Prostate gland (tissue), 2 donors: ENCODE results near the gene JAKMIP2. TPM values are rescaled to one million over a fixed set of nuclear protein-coding genes. Genes with fewer than 3 reads are reported as not detected.

Experiments used
- DNase-seq: peaks from one replicate; pipeline ENCODE4 v3.0.0-alpha.2; 2019; ENCODE audit warnings: low spot score
- H3K27ac ChIP-seq, 2 donors: fragments of 200-600 bp; sonication (generic); 2 replicates each; pipeline ENCODE4 v1.5.1; 2017 to 2019
- H3K27me3 ChIP-seq: fragments of 200-600 bp; sonication (generic); replicated peaks from 2 replicates; pipeline ENCODE4 v1.5.1; 2019; ENCODE audit not compliant: insufficient read depth
- H3K36me3 ChIP-seq, 2 donors: fragments of 200-600 bp; sonication (generic); 1 replicate in 1 of 2; 2 replicates in 1 of 2; pipeline versions ENCODE4 v1.5.1 to v1.8.1; 2017 to 2019
- H3K4me1 ChIP-seq: fragments of 200-600 bp; sonication (generic); replicated peaks from 2 replicates; pipeline ENCODE4 v1.5.1; 2019
- H3K4me3 ChIP-seq, 2 donors: fragments of 200-600 bp; sonication (generic); 2 replicates each; pipeline ENCODE4 v1.5.1; 2017 to 2019
- H3K9me3 ChIP-seq: fragments of 200-600 bp; sonication (generic); 2 replicates; pipeline ENCODE4 v1.5.1; 2017
- POLR2A ChIP-seq: fragments of 450-650 bp; IDR thresholded peaks from one replicate; pipeline ENCODE4 v1.6.1; 2016; ENCODE audit warnings: antibody characterized with exemption, mild to moderate bottlenecking
- POLR2AphosphoS5 ChIP-seq: sonication (generic); formaldehyde crosslinking; IDR thresholded peaks from one replicate; pipeline ENCODE4 v1.6.1; 2017; ENCODE audit warnings: antibody characterized with exemption
- WGBS: methylation state at CpG from one replicate; pipeline ENCODE4 v1.1.5; 2018; 5-methylcytosine and 5-hydroxymethylcytosine counted together
- intact Hi-C: fragments of 100-400 bp; cut with DNase I; formaldehyde crosslinking; loops from one replicate; pipeline ENCODE4 v1.14.2; 2022
- total RNA-seq, 2 donors: library from RNA; depleted of rRNA; stranded (reverse); fragments of >200 nt; gene quantifications; one replicate each; pipeline ENCODE4 v1.1.0, GENCODE V29; 2016
- TF ChIP-seq, protein P1 (sequence below), 4 experiments: fragments of 200-600 bp in 2 of 4; fragments of 450-650 bp in 2 of 4; sonication (generic) in 2 of 4; IDR thresholded peaks; 1 replicate in 3 of 4; 2 replicates in 1 of 4; pipeline ENCODE4 v1.5.1; 2016 to 2019; ENCODE audit warnings: antibody characterized with exemption in 4 of 4, mild to moderate bottlenecking in 2 of 4, moderate library complexity in 2 of 4

Gene JAKMIP2
- total RNA-seq, 2 donors from 2014 or later, result 0.85 to 1.2 TPM

DNA sequence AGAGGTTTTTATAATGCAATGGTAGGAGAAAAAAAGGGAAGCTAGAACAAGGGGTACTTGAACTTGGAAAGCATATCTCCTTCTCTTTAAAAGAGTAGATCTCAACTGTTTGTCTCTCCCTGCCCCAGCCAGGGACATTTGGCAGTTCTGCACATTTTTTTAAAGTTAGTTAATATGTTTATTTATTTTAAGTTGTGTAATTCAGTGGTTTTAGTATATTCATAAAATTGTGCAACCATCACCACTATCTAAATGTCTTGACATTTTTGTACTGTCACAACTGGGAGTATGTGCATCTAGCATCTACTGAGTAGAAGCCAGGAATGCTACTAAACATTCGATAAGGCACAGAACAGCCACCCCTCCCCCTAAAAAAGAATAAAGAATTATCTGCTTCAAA lies 169.2 kb downstream of the JAKMIP2 start:
- no peak overlapping the region for H3K4me3 ChIP-seq
- H3K9me3 ChIP-seq, result no peaks in the 10 kb centered on the region
- H3K27ac ChIP-seq, result no peak overlapping the region
- no peaks in the 10 kb centered on the region for H3K36me3 ChIP-seq
- no peak for DNase-seq
- intact Hi-C loops, result no loop called here
- TF ChIP-seq, protein P1, sequence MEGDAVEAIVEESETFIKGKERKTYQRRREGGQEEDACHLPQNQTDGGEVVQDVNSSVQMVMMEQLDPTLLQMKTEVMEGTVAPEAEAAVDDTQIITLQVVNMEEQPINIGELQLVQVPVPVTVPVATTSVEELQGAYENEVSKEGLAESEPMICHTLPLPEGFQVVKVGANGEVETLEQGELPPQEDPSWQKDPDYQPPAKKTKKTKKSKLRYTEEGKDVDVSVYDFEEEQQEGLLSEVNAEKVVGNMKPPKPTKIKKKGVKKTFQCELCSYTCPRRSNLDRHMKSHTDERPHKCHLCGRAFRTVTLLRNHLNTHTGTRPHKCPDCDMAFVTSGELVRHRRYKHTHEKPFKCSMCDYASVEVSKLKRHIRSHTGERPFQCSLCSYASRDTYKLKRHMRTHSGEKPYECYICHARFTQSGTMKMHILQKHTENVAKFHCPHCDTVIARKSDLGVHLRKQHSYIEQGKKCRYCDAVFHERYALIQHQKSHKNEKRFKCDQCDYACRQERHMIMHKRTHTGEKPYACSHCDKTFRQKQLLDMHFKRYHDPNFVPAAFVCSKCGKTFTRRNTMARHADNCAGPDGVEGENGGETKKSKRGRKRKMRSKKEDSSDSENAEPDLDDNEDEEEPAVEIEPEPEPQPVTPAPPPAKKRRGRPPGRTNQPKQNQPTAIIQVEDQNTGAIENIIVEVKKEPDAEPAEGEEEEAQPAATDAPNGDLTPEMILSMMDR (IDR thresholded peaks at IDR 0.05), result no peak
- TF ChIP-seq POLR2AphosphoS5, result no peak
- no peak for TF ChIP-seq POLR2A
- H3K27me3 ChIP-seq, result no peaks in the 10 kb centered on the region
- no peaks in the 10 kb centered on the region for H3K4me1 ChIP-seq
- WGBS, result 71% methylated on average over 1 of the region's 1 CpG

DNA sequence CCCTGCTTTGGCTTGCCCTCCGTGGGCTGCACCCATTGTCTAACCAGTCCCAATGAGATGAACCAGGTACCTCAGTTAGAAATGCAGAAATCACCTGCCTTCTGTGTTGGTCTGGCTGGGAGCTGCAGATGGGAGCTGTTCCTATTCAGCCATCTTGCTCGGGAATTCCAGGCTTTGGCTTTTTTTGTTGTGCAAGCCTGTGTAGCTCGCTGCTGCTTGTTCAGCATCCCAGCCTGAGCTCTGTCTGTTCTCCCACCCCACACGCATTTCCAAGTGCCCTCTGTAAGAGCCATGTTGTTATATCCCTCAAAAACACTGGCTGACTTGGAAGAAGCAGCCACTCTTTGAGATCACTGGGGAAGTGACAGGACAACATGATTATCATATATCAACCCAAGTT lies 171.0 kb downstream of the JAKMIP2 start:
- intact Hi-C loops, result no loop called here
- 69% methylated on average over 4 of the region's 4 CpGs for WGBS
- no peak overlapping the region for H3K27ac ChIP-seq
- H3K27me3 ChIP-seq, result no peaks in the 10 kb centered on the region
- TF ChIP-seq POLR2AphosphoS5 (no peak), POLR2A (no peak)
- TF ChIP-seq, protein P1 (IDR thresholded peaks at IDR 0.05), result no peak
- H3K4me3 ChIP-seq, result no peak overlapping the region
- no peaks in the 10 kb centered on the region for H3K4me1 ChIP-seq
- no peaks in the 10 kb centered on the region for H3K9me3 ChIP-seq
- H3K36me3 ChIP-seq, result no peaks in the 10 kb centered on the region
- no peak for DNase-seq

DNA sequence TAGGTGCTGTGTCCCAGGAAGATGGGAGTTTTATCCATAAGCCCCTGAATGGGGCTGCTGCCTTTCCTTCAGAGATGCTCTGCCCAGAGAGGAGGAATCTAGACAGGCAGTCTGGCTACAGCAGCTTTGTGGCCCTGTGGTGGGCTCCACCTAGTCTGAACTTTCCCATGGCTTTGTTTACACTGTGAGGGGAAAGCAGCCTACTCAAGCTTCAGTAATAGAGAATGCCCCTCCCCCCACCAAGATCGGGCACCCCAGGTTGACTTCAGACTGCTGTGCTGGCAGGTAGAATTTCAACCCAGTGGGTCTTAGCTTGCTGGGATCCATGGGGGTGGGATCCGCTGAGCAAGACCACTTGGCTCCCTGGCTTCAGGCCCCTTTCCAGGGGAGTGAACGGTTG lies 171.7 kb downstream of the JAKMIP2 start:
- DNase-seq, result no peak
- H3K4me1 ChIP-seq, result no peaks in the 10 kb centered on the region
- no peaks in the 10 kb centered on the region for H3K9me3 ChIP-seq
- intact Hi-C loops, result no loop called here
- no peak overlapping the region for H3K27ac ChIP-seq
- no peak overlapping the region for H3K4me3 ChIP-seq
- 77% methylated on average over 2 of the region's 3 CpGs for WGBS
- no peaks in the 10 kb centered on the region for H3K36me3 ChIP-seq
- TF ChIP-seq POLR2AphosphoS5 (no peak), POLR2A (no peak)
- TF ChIP-seq, protein P1 (IDR thresholded peaks at IDR 0.05), result no peak
- H3K27me3 ChIP-seq, result no peaks in the 10 kb centered on the region

DNA sequence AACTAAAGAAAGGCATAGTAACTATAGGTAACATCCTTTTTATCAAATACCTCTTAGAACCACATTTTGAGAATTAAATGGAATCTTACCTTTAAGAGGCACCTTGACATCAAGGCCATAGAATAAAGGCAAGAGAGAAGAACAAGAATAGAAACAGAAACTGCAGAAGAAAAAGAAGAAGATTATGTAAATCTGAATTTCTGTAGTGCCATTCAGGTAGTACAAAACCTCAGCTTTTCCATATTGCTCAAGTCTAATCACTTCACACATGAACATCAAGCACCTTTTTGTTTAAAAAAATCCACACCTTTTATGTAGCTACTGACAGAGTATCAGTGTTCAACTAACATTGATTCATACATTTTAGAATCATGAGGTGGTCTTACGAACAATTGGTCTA lies 180.9 kb downstream of the JAKMIP2 start:
- Histone ChIP-seq H3K4me1 (no peaks in the 10 kb centered on the region), H3K27me3 (peaks cover under 1% of the 10 kb centered on the region), H3K4me3 (no peak overlapping the region), H3K36me3 (no peaks in the 10 kb centered on the region), H3K27ac (no peak overlapping the region), H3K9me3 (no peaks in the 10 kb centered on the region)
- WGBS, result 0% methylated on average over 1 of the region's 1 CpG
- TF ChIP-seq POLR2AphosphoS5, result no peak
- intact Hi-C loops, result no loop called here
- DNase-seq, result no peak

DNA sequence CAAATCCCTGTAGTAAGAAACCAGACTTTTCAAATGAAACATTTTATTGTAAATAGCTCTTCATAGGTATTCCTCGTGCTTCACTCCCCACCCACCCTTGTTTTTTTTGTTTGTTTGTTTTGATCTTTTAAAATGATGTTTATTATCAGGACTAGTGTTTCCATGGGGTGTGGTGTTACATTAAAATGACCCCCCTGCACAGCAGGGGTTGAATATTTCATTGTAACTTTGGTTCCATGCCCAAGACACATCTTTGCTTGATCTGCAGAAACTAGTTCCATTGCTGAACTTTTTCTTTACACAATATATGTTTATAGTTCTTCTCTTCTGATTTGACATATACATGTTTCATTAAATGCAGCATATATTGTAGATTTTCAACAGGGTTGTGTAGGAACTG lies 191.4 kb downstream of the JAKMIP2 start:
- intact Hi-C loops, result no loop called here

More for the DNA sequence above, 191.4 kb downstream of the JAKMIP2 start:
- H3K9me3 ChIP-seq, result no peaks in the 10 kb centered on the region
- H3K27ac ChIP-seq, result no peak overlapping the region
- no peaks in the 10 kb centered on the region for H3K4me1 ChIP-seq
- no peak overlapping the region for H3K4me3 ChIP-seq
- no peak for DNase-seq
- WGBS, result 48% methylated on average over 1 of the region's 1 CpG
- TF ChIP-seq, protein P1 (IDR thresholded peaks at IDR 0.05), result no peak
- TF ChIP-seq POLR2A (no peak), POLR2AphosphoS5 (no peak)
- H3K36me3 ChIP-seq, result no peaks in the 10 kb centered on the region
- no peaks in the 10 kb centered on the region for H3K27me3 ChIP-seq
